ENCODE data around the gene IL17RB.

The IL17RB gene

DNA sequence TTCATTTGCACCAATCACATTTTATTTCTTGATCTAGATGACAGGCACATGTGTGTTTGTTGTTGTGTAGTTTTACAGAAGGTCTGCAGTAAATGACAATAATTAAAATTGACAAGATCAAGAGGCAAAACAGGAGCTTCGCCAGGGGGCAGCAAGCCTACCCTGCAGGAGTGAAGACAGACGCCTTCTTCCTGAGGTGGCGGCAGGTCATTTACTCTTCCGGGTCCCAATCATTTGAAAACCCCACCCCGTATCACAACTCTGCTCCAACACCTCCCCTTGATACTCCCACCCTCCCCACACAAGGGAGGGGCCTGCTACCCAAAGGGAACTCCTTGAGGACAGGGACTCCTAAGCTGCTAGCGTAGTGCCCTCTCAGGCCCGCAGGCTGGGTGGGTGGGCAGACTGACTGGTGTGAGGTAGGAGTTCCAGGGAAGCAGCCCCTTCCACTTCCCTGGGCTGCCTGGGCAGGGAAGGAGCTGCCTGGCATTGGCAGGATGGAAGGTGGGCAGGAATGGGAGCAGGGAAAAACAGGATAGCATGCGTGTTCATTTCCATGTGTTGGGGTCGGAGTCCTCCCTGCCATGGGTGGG lies 13.2 kb upstream of the IL17RB start:
- Histone ChIP-seq H3K27ac (ENCODE audit: low read depth, low read length) (no peak overlapping the region), H3K9me3 (ENCODE audit: control insufficient read depth, insufficient read depth, low read length) (no peaks in the 10 kb centered on the region)

DNA sequence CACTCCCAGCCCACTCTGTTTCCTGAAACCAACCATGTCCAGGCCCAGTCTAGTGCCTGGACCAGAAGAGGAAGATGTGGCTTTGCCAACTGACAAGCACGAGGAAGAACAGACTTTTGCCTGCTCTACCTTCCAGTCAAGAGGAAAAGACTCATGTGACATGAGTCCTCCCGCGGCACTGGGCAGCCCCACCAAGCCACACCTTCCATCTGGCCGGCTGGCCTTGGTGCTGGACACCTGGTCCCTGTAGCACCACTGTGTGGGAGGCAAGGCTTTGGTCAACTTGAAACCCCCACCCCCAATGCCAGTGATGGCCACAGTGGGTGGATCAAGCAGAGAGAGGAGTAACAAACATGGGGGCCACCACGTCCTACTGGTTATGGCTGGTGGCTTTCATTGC lies 12.7 kb upstream of the IL17RB start:
- no peak overlapping the region for H3K4me3 ChIP-seq (ENCODE audit: low read depth, low read length)
- H3K36me3 ChIP-seq (ENCODE audit: control insufficient read depth, insufficient read depth, low read length): peaks cover 9% of the 10 kb centered on the region; the same call in 1 of the 2 replicates
- H3K4me1 ChIP-seq (ENCODE audit: control insufficient read depth, insufficient read depth, low read length): no peaks in the 10 kb centered on the region
- no peak overlapping the region for H3K9ac ChIP-seq (ENCODE audit: low read depth, low read length)
- H3K9me3 ChIP-seq (ENCODE audit: control insufficient read depth, insufficient read depth, low read length): no peaks in the 10 kb centered on the region
- no peaks in the 10 kb centered on the region for H3K27me3 ChIP-seq (ENCODE audit: control insufficient read depth, insufficient read depth, low read length)
- H3K27ac ChIP-seq (ENCODE audit: low read depth, low read length): no peak overlapping the region

More for the DNA sequence above, 13.2 kb upstream of the IL17RB start:
- Histone ChIP-seq H3K27me3 (ENCODE audit: control insufficient read depth, insufficient read depth, low read length) (no peaks in the 10 kb centered on the region), H3K4me1 (ENCODE audit: control insufficient read depth, insufficient read depth, low read length) (no peaks in the 10 kb centered on the region), H3K9ac (ENCODE audit: low read depth, low read length) (no peak overlapping the region), H3K36me3 (ENCODE audit: control insufficient read depth, insufficient read depth, low read length) (peaks cover 3% of the 10 kb centered on the region; the same call in 1 of the 2 replicates), H3K4me3 (ENCODE audit: low read depth, low read length) (no peak overlapping the region)

DNA sequence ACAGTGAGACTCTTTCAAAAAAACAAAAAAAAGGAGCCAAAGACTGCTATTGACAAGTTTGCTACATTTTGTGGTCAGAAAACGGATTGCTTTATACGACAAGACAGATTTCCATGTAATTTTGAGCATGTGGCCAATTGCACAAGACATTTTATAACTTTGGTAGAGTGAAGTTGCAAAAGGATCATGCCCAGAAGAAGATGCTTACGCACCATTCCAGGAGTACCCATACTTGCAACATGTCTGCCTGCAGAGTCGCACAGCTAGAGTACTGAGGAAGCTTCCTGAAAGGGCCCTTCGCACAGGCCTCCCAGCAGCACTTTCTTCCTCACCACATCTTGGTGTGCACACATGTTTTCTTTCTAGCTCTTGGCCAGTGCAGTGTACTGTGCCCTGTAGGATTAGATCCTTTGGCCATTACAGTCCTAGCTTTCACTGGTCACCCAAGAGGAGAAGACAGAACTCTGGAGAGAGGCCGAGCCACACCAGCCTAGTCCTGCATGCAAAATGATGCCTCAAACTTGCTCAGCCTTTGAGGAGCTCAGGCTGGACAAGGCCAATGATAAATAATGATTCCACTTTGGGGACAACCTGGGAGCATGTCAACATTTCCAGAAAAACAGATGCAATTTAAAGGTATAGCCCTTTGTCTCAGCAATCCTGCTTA lies 11.8 kb upstream of the IL17RB start:
- Histone ChIP-seq H3K9ac (ENCODE audit: low read depth, low read length) (no peak overlapping the region), H3K4me3 (ENCODE audit: low read depth, low read length) (no peak overlapping the region), H3K27ac (ENCODE audit: low read depth, low read length) (no peak overlapping the region), H3K9me3 (ENCODE audit: control insufficient read depth, insufficient read depth, low read length) (no peaks in the 10 kb centered on the region), H3K27me3 (ENCODE audit: control insufficient read depth, insufficient read depth, low read length) (no peaks in the 10 kb centered on the region), H3K36me3 (ENCODE audit: control insufficient read depth, insufficient read depth, low read length) (peaks cover 16% of the 10 kb centered on the region), H3K4me1 (ENCODE audit: control insufficient read depth, insufficient read depth, low read length) (no peaks in the 10 kb centered on the region)

DNA sequence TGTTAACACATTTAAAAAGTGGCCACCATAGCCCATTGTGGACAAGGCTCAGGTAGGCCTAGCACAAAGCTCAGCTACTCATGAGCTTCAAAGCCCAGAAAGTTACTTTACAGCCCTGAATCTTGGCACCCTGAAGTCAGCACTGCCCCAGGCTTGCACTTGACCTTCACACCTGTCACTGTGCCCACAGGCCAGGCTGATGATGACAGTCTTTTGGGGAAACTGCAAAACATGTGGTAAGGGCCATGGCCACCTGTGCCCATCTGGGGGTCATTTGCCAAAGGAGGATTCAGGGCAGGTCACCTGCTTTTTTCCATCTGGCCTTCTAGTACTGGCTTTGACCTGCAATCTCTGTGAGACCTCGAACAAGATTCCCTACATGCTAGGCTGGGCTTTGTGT lies 11.1 kb upstream of the IL17RB start:
- Histone ChIP-seq H3K9ac (ENCODE audit: low read depth, low read length) (no peak overlapping the region), H3K9me3 (ENCODE audit: control insufficient read depth, insufficient read depth, low read length) (no peaks in the 10 kb centered on the region), H3K27me3 (ENCODE audit: control insufficient read depth, insufficient read depth, low read length) (no peaks in the 10 kb centered on the region), H3K4me3 (ENCODE audit: low read depth, low read length) (no peak overlapping the region), H3K36me3 (ENCODE audit: control insufficient read depth, insufficient read depth, low read length) (peaks cover 17% of the 10 kb centered on the region), H3K4me1 (ENCODE audit: control insufficient read depth, insufficient read depth, low read length) (no peaks in the 10 kb centered on the region), H3K27ac (ENCODE audit: low read depth, low read length) (no peak overlapping the region)

DNA sequence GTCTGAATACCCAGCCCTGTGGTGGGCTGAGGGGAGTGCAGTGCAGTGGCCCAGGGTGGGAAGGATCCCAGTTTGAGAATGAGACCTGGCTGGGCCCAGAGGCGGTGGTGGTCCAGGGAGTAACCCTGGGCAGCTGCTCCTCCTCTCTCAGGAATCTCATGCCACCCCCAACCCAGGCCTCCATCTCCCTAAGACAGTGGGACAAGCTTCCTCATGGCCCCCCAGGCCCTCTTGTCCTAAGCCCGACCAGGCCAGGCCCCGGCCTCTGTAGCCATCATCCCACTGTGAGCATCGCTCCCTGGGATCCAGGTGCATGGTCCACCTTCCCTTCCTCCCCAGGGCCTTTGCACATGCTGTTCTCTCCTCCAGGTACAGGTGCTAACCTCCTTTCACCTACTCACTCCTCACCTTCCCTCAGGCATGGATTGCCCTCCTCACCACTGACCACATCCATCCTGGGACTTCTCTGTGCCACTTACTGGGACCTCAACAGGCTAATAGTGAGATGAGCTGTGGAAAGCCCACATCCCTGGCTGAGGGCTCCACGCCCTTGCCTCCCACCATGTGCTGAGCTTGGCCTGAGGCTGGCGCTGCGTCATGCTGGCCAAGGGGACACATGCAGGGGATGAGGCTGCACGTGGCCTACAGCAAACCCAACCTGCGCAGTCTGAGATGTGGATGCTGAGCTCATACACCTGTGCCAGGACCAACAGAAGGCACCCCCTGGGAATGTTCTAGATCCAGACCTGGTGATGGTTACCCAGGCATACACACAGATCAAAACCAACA lies 10.1 kb upstream of the IL17RB start:
- Histone ChIP-seq H3K4me1 (ENCODE audit: control insufficient read depth, insufficient read depth, low read length) (no peaks in the 10 kb centered on the region), H3K27me3 (ENCODE audit: control insufficient read depth, insufficient read depth, low read length) (no peaks in the 10 kb centered on the region), H3K9me3 (ENCODE audit: control insufficient read depth, insufficient read depth, low read length) (no peaks in the 10 kb centered on the region), H3K36me3 (ENCODE audit: control insufficient read depth, insufficient read depth, low read length) (peaks cover 17% of the 10 kb centered on the region), H3K27ac (ENCODE audit: low read depth, low read length) (no peak overlapping the region), H3K4me3 (ENCODE audit: low read depth, low read length) (no peak overlapping the region), H3K9ac (ENCODE audit: low read depth, low read length) (no peak overlapping the region)

DNA sequence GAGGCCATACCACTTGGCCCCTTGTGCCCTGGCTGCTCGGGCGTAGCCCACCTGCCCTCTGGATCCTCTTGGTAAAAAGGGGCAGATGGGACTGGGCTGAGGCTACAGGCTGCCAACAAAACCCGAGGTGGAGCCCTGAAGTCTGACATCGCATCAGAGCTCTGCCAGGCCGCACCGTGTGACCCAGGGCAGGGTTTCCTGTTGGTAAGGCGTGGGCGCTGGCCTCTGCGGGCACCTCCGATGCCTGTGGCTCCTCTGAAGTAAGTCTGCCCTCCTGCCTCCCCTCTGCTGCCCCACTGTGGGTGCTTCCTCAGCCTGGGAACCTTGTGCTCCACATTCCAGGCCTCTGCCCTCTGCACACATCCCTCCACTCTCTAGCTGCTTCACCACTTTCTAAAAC lies 9.0 kb upstream of the IL17RB start:
- Histone ChIP-seq H3K9ac (ENCODE audit: low read depth, low read length) (no peak overlapping the region), H3K27me3 (ENCODE audit: control insufficient read depth, insufficient read depth, low read length) (no peaks in the 10 kb centered on the region), H3K9me3 (ENCODE audit: control insufficient read depth, insufficient read depth, low read length) (no peaks in the 10 kb centered on the region), H3K4me1 (ENCODE audit: control insufficient read depth, insufficient read depth, low read length) (peaks cover 2% of the 10 kb centered on the region; the same call in 1 of the 2 replicates), H3K27ac (ENCODE audit: low read depth, low read length) (no peak overlapping the region), H3K36me3 (ENCODE audit: control insufficient read depth, insufficient read depth, low read length) (peaks cover 17% of the 10 kb centered on the region), H3K4me3 (ENCODE audit: low read depth, low read length) (no peak overlapping the region)

DNA sequence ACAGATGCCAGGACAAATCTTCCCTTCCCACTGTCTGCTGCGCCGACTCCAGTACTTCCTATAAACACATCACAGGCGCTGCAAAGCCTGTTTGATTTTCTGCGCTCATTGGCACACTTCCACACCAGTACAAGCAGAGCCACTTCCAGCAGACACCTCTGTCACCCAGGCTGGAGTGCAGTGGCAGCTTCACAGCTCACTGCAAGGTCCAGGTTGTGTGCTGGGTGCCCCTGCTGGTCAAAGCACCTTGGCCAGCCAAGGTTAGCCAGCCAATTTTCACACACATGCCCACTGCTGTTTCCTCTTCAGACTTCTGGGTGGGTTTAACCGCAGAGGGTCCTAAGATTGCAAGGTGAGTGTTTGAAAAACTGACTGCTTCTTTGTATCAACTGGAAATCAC lies 5.1 kb upstream of the IL17RB start:
- Histone ChIP-seq H3K36me3 (ENCODE audit: control insufficient read depth, insufficient read depth, low read length) (peaks cover 16% of the 10 kb centered on the region), H3K27ac (ENCODE audit: low read depth, low read length) (no peak overlapping the region), H3K9ac (ENCODE audit: low read depth, low read length) (no peak overlapping the region), H3K9me3 (ENCODE audit: control insufficient read depth, insufficient read depth, low read length) (no peaks in the 10 kb centered on the region), H3K27me3 (ENCODE audit: control insufficient read depth, insufficient read depth, low read length) (peaks cover 2% of the 10 kb centered on the region; the same call in 1 of the 2 replicates), H3K4me3 (ENCODE audit: low read depth, low read length) (no peak overlapping the region), H3K4me1 (ENCODE audit: control insufficient read depth, insufficient read depth, low read length) (peaks cover 20% of the 10 kb centered on the region)

DNA sequence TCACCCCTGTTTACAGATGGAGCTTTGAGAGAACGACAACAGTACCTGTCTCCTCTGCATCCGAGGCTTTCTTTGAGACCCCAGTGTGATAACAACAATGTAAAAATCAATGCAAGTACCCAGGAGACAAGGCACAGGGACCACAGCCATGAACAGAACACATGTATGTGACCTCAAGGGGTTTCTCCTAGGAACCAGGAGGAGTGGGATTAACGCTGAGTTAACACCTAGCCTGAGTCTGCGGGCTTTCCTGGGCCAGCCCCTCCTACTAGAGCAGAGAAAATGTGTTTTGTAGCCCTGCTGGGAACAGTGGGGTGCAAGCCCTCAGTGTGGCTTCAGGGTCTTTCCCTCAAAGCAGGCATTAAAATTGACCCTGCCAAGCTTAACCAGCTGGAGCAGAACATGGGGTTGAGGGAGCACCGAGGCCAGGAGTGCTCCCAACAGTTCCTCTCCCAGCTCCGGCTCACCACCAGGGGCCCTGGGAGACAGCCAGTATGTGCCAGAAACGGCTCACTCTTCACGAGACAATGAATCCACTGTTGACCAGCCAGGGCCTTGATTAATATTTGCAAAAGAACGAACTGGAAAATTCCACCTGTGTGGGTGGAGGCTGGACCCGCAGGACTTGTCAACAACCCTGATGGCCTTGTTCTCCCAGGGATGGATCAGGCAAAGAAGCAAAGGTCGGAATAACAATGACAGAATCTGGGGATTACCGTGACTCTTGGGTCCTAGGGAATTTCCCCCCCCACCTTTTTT lies 3.8 kb upstream of the IL17RB start:
- peaks cover 14% of the 10 kb centered on the region for H3K36me3 ChIP-seq (ENCODE audit: control insufficient read depth, insufficient read depth, low read length)
- peaks cover 13% of the 10 kb centered on the region for H3K27me3 ChIP-seq (ENCODE audit: control insufficient read depth, insufficient read depth, low read length)
- H3K4me1 ChIP-seq (ENCODE audit: control insufficient read depth, insufficient read depth, low read length): peaks cover 24% of the 10 kb centered on the region
- H3K27ac ChIP-seq (ENCODE audit: low read depth, low read length): peak overlapping the region; percentile 84
- H3K9ac ChIP-seq (ENCODE audit: low read depth, low read length): peak overlapping the region; percentile 7; the same call in 1 of the 2 replicates
- no peaks in the 10 kb centered on the region for H3K9me3 ChIP-seq (ENCODE audit: control insufficient read depth, insufficient read depth, low read length)
- H3K4me3 ChIP-seq (ENCODE audit: low read depth, low read length): no peak overlapping the region

DNA sequence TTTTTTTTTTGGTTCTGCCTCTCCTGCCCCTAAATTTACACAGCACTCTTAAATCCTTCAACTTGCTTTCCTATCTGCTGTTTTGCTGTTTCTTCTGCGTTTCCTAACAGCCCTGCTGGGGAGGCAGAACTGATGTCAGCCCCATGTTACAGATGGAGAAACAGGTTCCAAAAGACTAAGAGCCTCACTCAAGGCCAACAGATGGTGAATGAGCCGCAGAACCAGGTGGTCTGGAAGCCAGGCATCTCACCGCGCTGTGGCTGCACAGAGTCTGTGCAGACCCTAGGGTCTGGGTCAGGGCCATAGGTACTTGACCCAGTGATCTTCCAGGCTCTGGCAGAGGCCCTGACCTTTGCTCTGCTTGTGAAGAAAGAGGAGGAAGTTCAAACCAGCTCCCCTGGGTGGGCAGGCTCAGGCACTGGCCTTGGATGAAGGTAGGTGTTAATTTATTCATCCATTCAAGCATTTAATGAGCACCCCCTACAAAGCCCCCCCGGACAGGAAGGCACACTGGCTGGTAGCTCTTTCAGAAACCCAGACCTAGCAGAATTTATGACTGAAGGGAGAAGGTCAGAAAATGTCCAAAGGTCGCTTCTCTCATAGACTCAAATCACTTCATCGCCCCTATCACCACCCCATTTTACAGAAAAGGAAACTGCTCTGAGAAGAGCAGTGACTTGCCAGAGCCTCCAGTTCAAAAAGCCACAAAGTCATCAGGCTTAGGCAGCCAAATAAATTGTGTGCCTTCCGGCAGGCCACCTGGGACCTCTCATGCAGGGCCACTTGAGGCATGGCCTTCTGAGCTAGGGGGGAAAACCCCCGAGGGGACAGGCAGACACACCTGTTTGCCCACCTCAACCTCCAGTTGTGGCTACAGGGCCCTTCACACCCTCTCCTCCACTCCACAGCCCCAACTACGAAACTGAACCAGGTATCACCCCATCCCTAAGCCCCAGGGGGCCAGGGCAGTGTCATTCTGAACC lies 2.9 kb upstream of the IL17RB start:
- Histone ChIP-seq H3K27ac (ENCODE audit: low read depth, low read length) (peak overlapping the region; percentile 72), H3K4me1 (ENCODE audit: control insufficient read depth, insufficient read depth, low read length) (peaks cover 24% of the 10 kb centered on the region), H3K36me3 (ENCODE audit: control insufficient read depth, insufficient read depth, low read length) (peaks cover 10% of the 10 kb centered on the region), H3K27me3 (ENCODE audit: control insufficient read depth, insufficient read depth, low read length) (peaks cover 16% of the 10 kb centered on the region), H3K9ac (ENCODE audit: low read depth, low read length) (no peak overlapping the region), H3K4me3 (ENCODE audit: low read depth, low read length) (no peak overlapping the region), H3K9me3 (ENCODE audit: control insufficient read depth, insufficient read depth, low read length) (no peaks in the 10 kb centered on the region)

Data from HUES48 (cell line).